Stimulated activated CD4-positive, alpha-beta T cell treated with anti-CD3 and anti-CD28 coated beads, Interleukin-4, amount 100 ng/mL, for 4 hours (primary cell): Measurements from ENCODE around the gene OR2K2.
"Not testable (repeated sequence)": the region's sequence is repeated elsewhere in the genome, so short reads cannot be mapped to it uniquely, and the experiment has no call there.

Experiments used
- DNase-seq, 2 experiments: peaks; one replicate each; pipeline ENCODE4 v3.0.0-alpha.2; 2020

Gene OR2K2

GRCh38 chr9:111330124-111330523 lies at the start of gene OR2K2:
Gene OR2K2 (minus strand): TSS chr9:111330224. CDS start chr9:111328433, 1,791 bp downstream.
- DNase-seq, result no peak

GRCh38 chr9:111375817-111376564 lies 46.0 kb upstream of the OR2K2 start:
- DNase-seq, result no peak

- no peak for DNase-seq
These were observed 45.0 kb upstream of the OR2K2 start for GRCh38 chr9:111375062-111375461.

- no peak for DNase-seq
These were observed 42.3 kb upstream of the OR2K2 start for GRCh38 chr9:111372297-111372696.

- DNase-seq, result no peak
These were observed 37.0 kb upstream of the OR2K2 start for GRCh38 chr9:111366978-111367377.

GRCh38 chr9:111362526-111362925 lies 32.5 kb upstream of the OR2K2 start:
- DNase-seq, result no peak

GRCh38 chr9:111360881-111361280 lies 30.9 kb upstream of the OR2K2 start:
- no peak for DNase-seq

GRCh38 chr9:111356481-111357244 lies 26.6 kb upstream of the OR2K2 start:
- no peak for DNase-seq

- DNase-seq, result no peak
These were observed 22.5 kb upstream of the OR2K2 start for GRCh38 chr9:111352545-111352944.

- no peak for DNase-seq
These were observed 20.5 kb upstream of the OR2K2 start for GRCh38 chr9:111350556-111350955.

- DNase-seq, result no peak
These were observed 19.7 kb upstream of the OR2K2 start for GRCh38 chr9:111349766-111350165.

- DNase-seq, result no peak
These were observed 18.8 kb upstream of the OR2K2 start for GRCh38 chr9:111348821-111349271.

GRCh38 chr9:111334318-111334863 lies 4.4 kb upstream of the OR2K2 start:
- not testable (repeated sequence) for DNase-seq

GRCh38 chr9:111320631-111321030 lies 9.4 kb downstream of the OR2K2 start:
- DNase-seq, result no peak

- no peak for DNase-seq
These were observed 13.2 kb downstream of the OR2K2 start for GRCh38 chr9:111316796-111317195.

GRCh38 chr9:111305914-111306313 lies 24.1 kb downstream of the OR2K2 start:
- no peak for DNase-seq

- DNase-seq, result not testable (repeated sequence)
These were observed 26.0 kb downstream of the OR2K2 start for GRCh38 chr9:111304000-111304399.

- no peak for DNase-seq
These were observed 28.8 kb downstream of the OR2K2 start for GRCh38 chr9:111301195-111301594.

- no peak for DNase-seq
These were observed 29.8 kb downstream of the OR2K2 start for GRCh38 chr9:111300140-111300735.

- not testable (repeated sequence) for DNase-seq
These were observed 30.4 kb downstream of the OR2K2 start for GRCh38 chr9:111299599-111299966.

GRCh38 chr9:111298731-111299598 lies 31.1 kb downstream of the OR2K2 start:
- no peak for DNase-seq

- no peak for DNase-seq
These were observed 31.9 kb downstream of the OR2K2 start for GRCh38 chr9:111298111-111298510.
